ENCODE data around the gene FLNA.

Gene FLNA, protein sequence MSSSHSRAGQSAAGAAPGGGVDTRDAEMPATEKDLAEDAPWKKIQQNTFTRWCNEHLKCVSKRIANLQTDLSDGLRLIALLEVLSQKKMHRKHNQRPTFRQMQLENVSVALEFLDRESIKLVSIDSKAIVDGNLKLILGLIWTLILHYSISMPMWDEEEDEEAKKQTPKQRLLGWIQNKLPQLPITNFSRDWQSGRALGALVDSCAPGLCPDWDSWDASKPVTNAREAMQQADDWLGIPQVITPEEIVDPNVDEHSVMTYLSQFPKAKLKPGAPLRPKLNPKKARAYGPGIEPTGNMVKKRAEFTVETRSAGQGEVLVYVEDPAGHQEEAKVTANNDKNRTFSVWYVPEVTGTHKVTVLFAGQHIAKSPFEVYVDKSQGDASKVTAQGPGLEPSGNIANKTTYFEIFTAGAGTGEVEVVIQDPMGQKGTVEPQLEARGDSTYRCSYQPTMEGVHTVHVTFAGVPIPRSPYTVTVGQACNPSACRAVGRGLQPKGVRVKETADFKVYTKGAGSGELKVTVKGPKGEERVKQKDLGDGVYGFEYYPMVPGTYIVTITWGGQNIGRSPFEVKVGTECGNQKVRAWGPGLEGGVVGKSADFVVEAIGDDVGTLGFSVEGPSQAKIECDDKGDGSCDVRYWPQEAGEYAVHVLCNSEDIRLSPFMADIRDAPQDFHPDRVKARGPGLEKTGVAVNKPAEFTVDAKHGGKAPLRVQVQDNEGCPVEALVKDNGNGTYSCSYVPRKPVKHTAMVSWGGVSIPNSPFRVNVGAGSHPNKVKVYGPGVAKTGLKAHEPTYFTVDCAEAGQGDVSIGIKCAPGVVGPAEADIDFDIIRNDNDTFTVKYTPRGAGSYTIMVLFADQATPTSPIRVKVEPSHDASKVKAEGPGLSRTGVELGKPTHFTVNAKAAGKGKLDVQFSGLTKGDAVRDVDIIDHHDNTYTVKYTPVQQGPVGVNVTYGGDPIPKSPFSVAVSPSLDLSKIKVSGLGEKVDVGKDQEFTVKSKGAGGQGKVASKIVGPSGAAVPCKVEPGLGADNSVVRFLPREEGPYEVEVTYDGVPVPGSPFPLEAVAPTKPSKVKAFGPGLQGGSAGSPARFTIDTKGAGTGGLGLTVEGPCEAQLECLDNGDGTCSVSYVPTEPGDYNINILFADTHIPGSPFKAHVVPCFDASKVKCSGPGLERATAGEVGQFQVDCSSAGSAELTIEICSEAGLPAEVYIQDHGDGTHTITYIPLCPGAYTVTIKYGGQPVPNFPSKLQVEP (N-terminal part only)

DNA sequence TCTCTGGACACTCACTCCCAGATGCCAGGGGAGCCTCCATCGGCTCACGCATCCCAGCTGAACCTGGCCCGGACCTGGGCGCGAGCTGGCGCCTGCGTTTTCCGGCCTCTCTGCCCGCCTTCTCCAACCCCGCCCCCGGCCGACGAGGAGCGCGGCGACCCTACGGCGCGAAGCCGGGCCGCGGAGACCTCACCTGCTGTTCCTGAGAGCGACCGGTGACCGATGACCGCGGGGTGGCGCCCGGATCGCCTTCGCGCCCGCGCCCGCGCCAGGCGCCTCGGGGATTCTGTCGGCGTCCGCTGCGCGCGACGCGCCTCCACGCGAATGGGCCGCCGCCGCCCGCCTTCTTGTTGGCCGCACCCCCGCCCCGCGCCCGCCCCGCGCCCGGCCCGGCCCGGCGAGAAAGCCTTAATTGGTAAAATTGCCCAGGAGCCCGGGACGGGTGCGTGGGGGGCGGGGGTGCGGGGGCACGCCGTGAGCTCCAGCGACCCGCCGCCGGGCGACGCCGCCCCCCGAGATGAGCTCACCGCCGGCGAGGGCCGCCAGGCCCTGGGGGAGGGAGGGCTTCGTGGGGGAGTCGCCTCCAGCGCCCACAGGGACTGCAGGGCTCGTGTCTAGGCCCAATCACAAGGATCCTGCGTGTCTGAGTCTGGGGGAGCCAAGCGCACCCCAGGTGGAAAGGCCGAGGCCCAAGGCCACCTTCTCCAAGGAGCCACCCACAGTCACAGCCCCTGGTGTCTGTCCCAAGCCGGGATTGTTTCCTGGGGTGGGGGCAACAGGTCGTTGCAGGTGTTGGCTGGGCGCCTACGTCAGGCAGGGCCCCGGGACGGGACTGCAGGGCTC, at the start of gene FLNA:
FLNA (minus strand) TSS at position 322 of the 843 bp plus-strand sequence. CDS start 3,389 bp downstream, outside the sequence.
- DNase-seq (ENCODE audit: low read depth, low spot score), result no peak
- no peak within 1 kb of the TSS for H3K27ac ChIP-seq (ENCODE audit: low read length)
- no peaks in the 10 kb centered on the region for H3K9me3 ChIP-seq (ENCODE audit: control insufficient read depth, insufficient read depth, low read length)
- peaks cover 4% of the 10 kb centered on the region; the same call in 1 of the 2 replicates for H3K36me3 ChIP-seq (ENCODE audit: control insufficient read depth, insufficient read depth, low read length)
- peak within 1 kb of the TSS; percentile 33; the same call in 1 of the 2 replicates for H3K4me3 ChIP-seq (ENCODE audit: low read length)
- no CpG with 5 or more reads among the region's 95 CpGs for WGBS (ENCODE audit: insufficient coverage, insufficient read length)
- H3K4me1 ChIP-seq (ENCODE audit: control insufficient read depth, insufficient read depth, low read length), result peaks cover 11% of the 10 kb centered on the region
- H3K27me3 ChIP-seq (ENCODE audit: control insufficient read depth, insufficient read depth, low read length), result no peaks in the 10 kb centered on the region

DNA sequence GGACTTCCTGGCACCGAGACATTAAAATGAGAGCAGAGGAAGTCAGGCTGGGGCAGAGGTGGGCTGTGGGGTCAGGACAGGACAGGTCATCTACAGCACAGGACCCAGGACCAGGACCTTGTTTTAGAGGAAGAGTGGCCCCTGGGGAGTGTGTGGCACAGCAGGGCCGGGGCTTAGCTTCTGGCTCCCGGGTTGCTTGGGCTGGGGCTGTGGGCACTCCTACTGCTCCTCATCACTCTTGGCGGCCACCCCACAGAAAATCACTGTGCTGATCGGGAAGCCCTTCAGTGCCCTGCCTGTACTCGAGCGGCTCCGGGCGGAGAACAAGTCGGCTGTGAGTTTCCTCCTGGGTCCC, 45.9 kb upstream of the FLNA start:
- Histone ChIP-seq H3K27ac (ENCODE audit: low read length) (no peak overlapping the region), H3K27me3 (ENCODE audit: control insufficient read depth, insufficient read depth, low read length) (no peaks in the 10 kb centered on the region), H3K9me3 (ENCODE audit: control insufficient read depth, insufficient read depth, low read length) (no peaks in the 10 kb centered on the region), H3K36me3 (ENCODE audit: control insufficient read depth, insufficient read depth, low read length) (no peaks in the 10 kb centered on the region), H3K4me3 (ENCODE audit: low read length) (no peak overlapping the region), H3K4me1 (ENCODE audit: control insufficient read depth, insufficient read depth, low read length) (no peaks in the 10 kb centered on the region; the same call in 1 of the 2 replicates)
- no CpG with 5 or more reads among the region's 10 CpGs for WGBS (ENCODE audit: insufficient coverage, insufficient read length)
- no peak for DNase-seq (ENCODE audit: low read depth, low spot score)

DNA sequence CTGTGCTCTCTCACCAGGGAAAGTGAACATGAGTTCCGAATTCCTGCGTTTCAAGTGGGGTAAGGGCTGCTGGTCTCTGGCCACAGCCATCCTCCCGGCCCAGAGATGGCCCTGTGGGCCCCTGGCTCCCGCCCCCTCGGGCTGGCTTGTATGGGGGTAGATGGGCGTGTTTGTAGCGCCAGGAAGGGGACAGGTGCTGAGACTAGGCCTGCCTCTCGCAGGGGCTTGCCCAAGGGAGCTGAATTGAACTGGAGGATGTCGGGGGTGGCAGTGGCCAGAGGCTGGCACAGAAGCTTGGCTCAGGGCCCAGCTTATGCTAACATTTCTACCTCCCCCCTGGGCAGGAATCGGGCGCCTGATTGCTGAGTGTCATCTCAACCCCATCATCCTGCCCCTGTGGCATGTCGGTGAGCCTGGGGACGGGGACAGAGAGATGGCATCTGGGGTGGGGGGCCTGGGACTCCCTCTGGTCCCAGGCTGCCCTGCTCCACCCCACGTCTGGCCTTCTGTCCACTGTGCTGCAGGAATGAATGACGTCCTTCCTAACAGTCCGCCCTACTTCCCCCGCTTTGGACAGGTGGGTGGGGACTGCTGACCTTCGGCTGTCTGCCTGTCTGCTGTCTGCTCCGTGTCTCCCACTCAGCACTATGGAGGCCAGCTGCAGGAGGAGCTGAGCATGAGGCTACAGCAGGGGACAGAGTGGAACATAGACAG, 45.4 kb upstream of the FLNA start:
- H3K36me3 ChIP-seq (ENCODE audit: control insufficient read depth, insufficient read depth, low read length), result no peaks in the 10 kb centered on the region
- no CpG with 5 or more reads among the region's 19 CpGs for WGBS (ENCODE audit: insufficient coverage, insufficient read length)
- DNase-seq (ENCODE audit: low read depth, low spot score), result no peak
- no peaks in the 10 kb centered on the region for H3K27me3 ChIP-seq (ENCODE audit: control insufficient read depth, insufficient read depth, low read length)
- H3K4me1 ChIP-seq (ENCODE audit: control insufficient read depth, insufficient read depth, low read length), result no peaks in the 10 kb centered on the region; the same call in 1 of the 2 replicates
- H3K4me3 ChIP-seq (ENCODE audit: low read length), result no peak overlapping the region
- no peak overlapping the region for H3K27ac ChIP-seq (ENCODE audit: low read length)
- H3K9me3 ChIP-seq (ENCODE audit: control insufficient read depth, insufficient read depth, low read length), result no peaks in the 10 kb centered on the region

DNA sequence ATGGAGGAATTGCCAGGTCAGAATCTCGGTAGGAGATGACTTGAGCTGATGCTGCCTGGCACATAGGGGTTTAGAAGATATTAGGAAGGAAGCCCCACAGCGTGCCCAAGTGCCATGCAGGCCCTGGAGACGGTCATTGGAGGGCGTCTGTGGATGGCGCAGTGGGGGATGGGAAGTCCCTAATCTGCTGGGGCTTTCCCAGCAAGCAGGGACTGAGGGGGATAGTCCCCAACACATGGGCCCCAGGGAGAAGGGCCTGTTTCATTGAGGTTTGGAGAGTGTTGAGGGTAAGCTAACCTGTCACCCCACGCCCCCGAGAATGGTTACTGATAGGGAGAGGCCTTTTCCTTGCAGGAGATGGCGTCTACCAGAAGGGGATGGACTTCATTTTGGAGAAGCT, 44.8 kb upstream of the FLNA start:
- H3K27ac ChIP-seq (ENCODE audit: low read length), result no peak overlapping the region
- H3K4me1 ChIP-seq (ENCODE audit: control insufficient read depth, insufficient read depth, low read length), result no peaks in the 10 kb centered on the region; the same call in 1 of the 2 replicates
- no CpG with 5 or more reads among the region's 8 CpGs for WGBS (ENCODE audit: insufficient coverage, insufficient read length)

DNA sequence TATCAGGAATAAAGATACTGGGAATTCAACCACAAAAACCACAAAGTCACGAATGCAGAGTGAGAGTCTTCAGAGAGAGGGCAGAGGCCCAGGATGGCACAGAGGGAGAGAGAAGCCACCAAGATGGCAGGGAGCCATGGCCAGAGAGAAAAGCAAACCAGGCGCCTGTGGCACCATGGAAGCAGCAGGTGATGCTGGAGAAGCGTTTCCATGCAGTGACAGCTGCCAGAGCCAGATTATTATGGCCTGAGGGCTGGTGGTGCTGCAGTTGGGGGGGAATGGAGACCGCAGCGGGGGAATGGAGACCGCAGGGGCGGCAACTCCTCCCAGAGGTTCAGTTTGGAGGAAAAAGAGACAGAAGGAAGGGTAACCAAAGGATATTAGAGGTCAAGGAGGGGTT, 42.7 kb upstream of the FLNA start:
- no peak overlapping the region for H3K27ac ChIP-seq (ENCODE audit: low read length)
- DNase-seq (ENCODE audit: low read depth, low spot score), result no peak

More for the DNA sequence above, 44.8 kb upstream of the FLNA start:
- Histone ChIP-seq H3K9me3 (ENCODE audit: control insufficient read depth, insufficient read depth, low read length) (no peaks in the 10 kb centered on the region), H3K4me3 (ENCODE audit: low read length) (no peak overlapping the region), H3K27me3 (ENCODE audit: control insufficient read depth, insufficient read depth, low read length) (no peaks in the 10 kb centered on the region), H3K36me3 (ENCODE audit: control insufficient read depth, insufficient read depth, low read length) (no peaks in the 10 kb centered on the region)
- DNase-seq (ENCODE audit: low read depth, low spot score), result no peak

DNA sequence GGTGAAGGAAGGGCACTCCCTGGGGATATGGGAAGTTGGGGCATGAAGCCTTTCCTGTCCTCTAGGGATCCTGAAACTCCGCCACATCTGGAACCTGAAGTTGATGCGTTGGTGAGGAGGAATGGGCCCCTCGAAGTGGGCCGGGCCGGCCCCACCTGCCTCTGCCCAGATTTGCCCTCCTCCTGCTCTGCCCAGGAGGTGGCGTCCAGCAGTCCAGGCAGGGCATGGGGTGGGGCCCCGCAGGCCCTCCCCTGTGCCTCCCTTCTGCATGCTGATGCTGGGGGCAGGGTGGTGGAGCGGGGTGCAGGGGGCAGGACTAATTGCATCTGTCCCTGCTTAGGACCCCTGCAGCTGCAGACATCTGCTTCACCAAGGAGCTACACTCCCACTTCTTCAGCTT, 38.7 kb upstream of the FLNA start:
- Histone ChIP-seq H3K9me3 (ENCODE audit: control insufficient read depth, insufficient read depth, low read length) (no peaks in the 10 kb centered on the region), H3K27ac (ENCODE audit: low read length) (no peak overlapping the region), H3K27me3 (ENCODE audit: control insufficient read depth, insufficient read depth, low read length) (no peaks in the 10 kb centered on the region), H3K4me3 (ENCODE audit: low read length) (no peak overlapping the region), H3K4me1 (ENCODE audit: control insufficient read depth, insufficient read depth, low read length) (0 out of 2 replicates have a peak, but pooled peaks cover 1% of the 10 kb centered on the region), H3K36me3 (ENCODE audit: control insufficient read depth, insufficient read depth, low read length) (peaks cover 3% of the 10 kb centered on the region; the same call in 1 of the 2 replicates)
- no peak for DNase-seq (ENCODE audit: low read depth, low spot score)
- no CpG with 5 or more reads among the region's 8 CpGs for WGBS (ENCODE audit: insufficient coverage, insufficient read length)

More for the DNA sequence above, 42.7 kb upstream of the FLNA start:
- WGBS (ENCODE audit: insufficient coverage, insufficient read length), result no CpG with 5 or more reads among the region's 7 CpGs
- Histone ChIP-seq H3K36me3 (ENCODE audit: control insufficient read depth, insufficient read depth, low read length) (peaks cover 3% of the 10 kb centered on the region; the same call in 1 of the 2 replicates), H3K27me3 (ENCODE audit: control insufficient read depth, insufficient read depth, low read length) (no peaks in the 10 kb centered on the region), H3K4me3 (ENCODE audit: low read length) (no peak overlapping the region), H3K9me3 (ENCODE audit: control insufficient read depth, insufficient read depth, low read length) (no peaks in the 10 kb centered on the region), H3K4me1 (ENCODE audit: control insufficient read depth, insufficient read depth, low read length) (no peaks in the 10 kb centered on the region; the same call in 1 of the 2 replicates)

DNA sequence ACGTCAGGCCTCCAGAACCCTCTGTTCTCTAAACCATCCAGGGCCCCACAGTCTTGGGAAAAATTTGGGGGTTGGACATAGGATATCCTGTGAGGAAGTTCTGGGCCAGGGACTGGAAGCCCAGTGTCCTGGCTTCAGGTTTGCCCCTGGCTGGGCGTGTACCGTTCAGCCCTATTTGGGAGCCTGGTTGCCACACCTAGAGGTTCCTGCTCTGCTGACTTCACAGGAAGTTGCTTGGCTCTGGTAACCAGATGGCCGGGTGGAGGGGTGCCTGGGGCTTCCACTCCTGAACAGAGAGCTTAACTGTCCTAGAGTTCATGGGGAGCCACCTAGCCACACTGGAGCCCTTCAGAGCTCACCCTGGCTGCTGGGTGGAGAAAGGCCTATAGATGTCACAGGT, 38.0 kb upstream of the FLNA start:
- Histone ChIP-seq H3K4me3 (ENCODE audit: low read length) (peak overlapping the region; percentile 98; the same call in 1 of the 2 replicates), H3K27ac (ENCODE audit: low read length) (no peak overlapping the region), H3K36me3 (ENCODE audit: control insufficient read depth, insufficient read depth, low read length) (peaks cover 3% of the 10 kb centered on the region; the same call in 1 of the 2 replicates), H3K27me3 (ENCODE audit: control insufficient read depth, insufficient read depth, low read length) (no peaks in the 10 kb centered on the region), H3K9me3 (ENCODE audit: control insufficient read depth, insufficient read depth, low read length) (no peaks in the 10 kb centered on the region), H3K4me1 (ENCODE audit: control insufficient read depth, insufficient read depth, low read length) (0 out of 2 replicates have a peak, but pooled peaks cover 1% of the 10 kb centered on the region)
- DNase-seq (ENCODE audit: low read depth, low spot score), result no peak
- no CpG with 5 or more reads among the region's 4 CpGs for WGBS (ENCODE audit: insufficient coverage, insufficient read length)

DNA sequence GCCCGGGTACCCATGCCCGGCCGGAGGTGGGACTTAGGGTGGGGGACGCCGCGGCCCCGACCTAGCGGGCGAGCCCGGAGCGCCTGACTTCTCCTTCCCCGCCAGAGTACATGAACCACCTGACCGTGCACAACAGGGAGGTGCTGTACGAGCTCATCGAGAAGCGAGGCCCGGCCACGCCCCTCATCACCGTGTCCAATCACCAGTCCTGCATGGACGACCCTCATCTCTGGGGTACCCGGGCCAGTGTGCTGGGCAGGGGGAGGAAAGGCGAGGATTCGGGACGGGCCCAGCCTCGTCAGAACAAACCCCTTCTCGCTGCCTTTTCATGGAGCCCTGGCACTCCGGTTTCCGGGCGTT, 37.5 kb upstream of the FLNA start:
- WGBS (ENCODE audit: insufficient coverage, insufficient read length), result no CpG with 5 or more reads among the region's 29 CpGs
- H3K27ac ChIP-seq (ENCODE audit: low read length), result no peak overlapping the region
- H3K9me3 ChIP-seq (ENCODE audit: control insufficient read depth, insufficient read depth, low read length), result no peaks in the 10 kb centered on the region
- H3K4me3 ChIP-seq (ENCODE audit: low read length), result peak overlapping the region; percentile 98
- H3K27me3 ChIP-seq (ENCODE audit: control insufficient read depth, insufficient read depth, low read length), result no peaks in the 10 kb centered on the region
- peaks cover 3% of the 10 kb centered on the region; the same call in 1 of the 2 replicates for H3K36me3 ChIP-seq (ENCODE audit: control insufficient read depth, insufficient read depth, low read length)
- H3K4me1 ChIP-seq (ENCODE audit: control insufficient read depth, insufficient read depth, low read length), result 0 out of 2 replicates have a peak, but pooled peaks cover 1% of the 10 kb centered on the region
- DNase-seq (ENCODE audit: low read depth, low spot score), result no peak
